Spleen (tissue), 7 donors: ENCODE data around the gene SLC8A1.

Source experiments
- POLR2A ChIP-seq, 3 donors: fragments of 450-650 bp; IDR thresholded peaks; one replicate each; pipeline ENCODE4 v1.5.1; 2017; ENCODE audit warnings: antibody characterized with exemption in 3 of 3, mild to moderate bottlenecking in 1 of 3
- TF ChIP-seq, protein P1 (sequence below), 11 experiments: fragments of 200-600 bp in 7 of 11; fragments of 450-650 bp in 4 of 11; sonication (generic) in 4 of 11; IDR thresholded peaks in 8 of 11; conservative IDR thresholded peaks in 3 of 11; 1 replicate in 7 of 11; 2 replicates in 4 of 11; pipeline versions ENCODE4 v1.4.0 to v1.8.0; 2016 to 2021; ENCODE audit warnings: antibody characterized with exemption in 11 of 11, inconsistent platforms in 4 of 11, mild to moderate bottlenecking in 1 of 11
- donor health status: DM: no; HTN: no; CAD: no; lungs with moderate emphysema.
- donor health status: DM: no; HTN: no; CAD: no.
- donor health status: DM: no; HTN: no; CAD: no.

- TF ChIP-seq POLR2A (IDR thresholded peaks at IDR 0.05): no peak
- TF ChIP-seq, protein P1, sequence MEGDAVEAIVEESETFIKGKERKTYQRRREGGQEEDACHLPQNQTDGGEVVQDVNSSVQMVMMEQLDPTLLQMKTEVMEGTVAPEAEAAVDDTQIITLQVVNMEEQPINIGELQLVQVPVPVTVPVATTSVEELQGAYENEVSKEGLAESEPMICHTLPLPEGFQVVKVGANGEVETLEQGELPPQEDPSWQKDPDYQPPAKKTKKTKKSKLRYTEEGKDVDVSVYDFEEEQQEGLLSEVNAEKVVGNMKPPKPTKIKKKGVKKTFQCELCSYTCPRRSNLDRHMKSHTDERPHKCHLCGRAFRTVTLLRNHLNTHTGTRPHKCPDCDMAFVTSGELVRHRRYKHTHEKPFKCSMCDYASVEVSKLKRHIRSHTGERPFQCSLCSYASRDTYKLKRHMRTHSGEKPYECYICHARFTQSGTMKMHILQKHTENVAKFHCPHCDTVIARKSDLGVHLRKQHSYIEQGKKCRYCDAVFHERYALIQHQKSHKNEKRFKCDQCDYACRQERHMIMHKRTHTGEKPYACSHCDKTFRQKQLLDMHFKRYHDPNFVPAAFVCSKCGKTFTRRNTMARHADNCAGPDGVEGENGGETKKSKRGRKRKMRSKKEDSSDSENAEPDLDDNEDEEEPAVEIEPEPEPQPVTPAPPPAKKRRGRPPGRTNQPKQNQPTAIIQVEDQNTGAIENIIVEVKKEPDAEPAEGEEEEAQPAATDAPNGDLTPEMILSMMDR (IDR thresholded peaks at IDR 0.05 in 8 of 11, conservative IDR thresholded peaks at IDR 0.05 in 3 of 11): no peak
Measured at GRCh38 chr2:40487602-40488001, 35.7 kb upstream of the SLC8A1 start.
